ENCODE results near the gene DLK2.
A peak's percentile ranks its signal among the peaks of the same experiment; 100 is the strongest.

Gene DLK2

DNA sequence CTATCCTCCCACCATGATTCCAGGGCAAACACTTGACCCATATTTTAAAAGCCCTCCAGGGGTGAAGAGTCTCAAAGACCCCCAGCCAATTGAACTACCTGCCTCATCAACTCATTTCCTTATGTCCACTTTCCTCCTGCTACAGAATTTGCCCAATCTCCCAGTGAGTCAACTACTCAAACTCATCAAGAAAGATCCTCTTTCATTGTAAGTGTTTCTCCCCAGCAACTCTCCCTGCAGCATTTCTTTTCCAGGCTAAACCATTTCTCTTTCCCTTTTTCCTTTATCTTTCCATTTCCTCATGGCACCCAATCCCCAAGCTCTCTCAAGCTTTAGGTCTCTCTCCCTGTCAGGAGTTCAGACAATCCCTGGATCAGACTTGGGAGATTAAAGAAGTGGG lies 1.5 kb downstream of the DLK2 start:
- DNase-seq (ENCODE audit: low read depth): no peak

DNA sequence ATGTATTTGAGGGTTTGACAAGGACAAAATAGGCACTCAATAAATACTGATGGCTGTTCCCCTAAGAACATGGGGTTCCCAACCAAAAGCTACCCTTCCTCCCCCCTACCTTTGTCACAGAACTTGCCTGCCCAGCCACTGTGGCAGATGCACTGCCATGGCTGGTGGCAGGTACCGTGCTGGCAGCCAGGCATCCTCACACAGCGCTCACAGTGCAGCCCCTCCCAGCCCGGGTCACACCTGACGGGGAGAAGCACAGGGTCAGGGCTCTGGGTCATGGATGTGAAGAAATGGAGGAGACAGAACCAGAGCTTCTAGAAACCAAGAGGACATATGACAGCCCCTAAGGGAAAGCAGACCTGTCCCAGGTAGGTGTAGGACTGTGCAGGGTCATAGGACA lies 2.5 kb downstream of the DLK2 start:
- no peak for DNase-seq (ENCODE audit: low read depth)

DNA sequence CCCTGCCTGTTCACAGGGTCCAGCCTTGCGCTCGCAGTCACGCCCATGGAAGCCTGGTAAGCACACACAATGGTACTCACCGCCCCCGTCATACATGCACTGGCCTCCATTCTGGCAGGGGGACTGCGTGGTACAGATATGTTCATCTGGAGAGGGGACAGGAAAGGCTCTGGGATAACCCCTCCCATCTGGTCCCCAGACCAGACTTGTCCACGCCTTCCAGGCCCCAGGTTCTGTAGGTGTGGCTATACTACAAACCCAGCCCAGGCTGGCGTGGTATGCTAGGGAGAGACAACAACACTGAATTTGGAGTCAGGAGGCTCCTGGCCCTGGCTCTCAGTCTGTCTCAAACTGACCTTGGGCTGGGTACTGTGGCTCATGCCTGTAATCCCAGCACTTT lies 3.4 kb downstream of the DLK2 start:
- no peak for DNase-seq (ENCODE audit: low read depth)

DNA sequence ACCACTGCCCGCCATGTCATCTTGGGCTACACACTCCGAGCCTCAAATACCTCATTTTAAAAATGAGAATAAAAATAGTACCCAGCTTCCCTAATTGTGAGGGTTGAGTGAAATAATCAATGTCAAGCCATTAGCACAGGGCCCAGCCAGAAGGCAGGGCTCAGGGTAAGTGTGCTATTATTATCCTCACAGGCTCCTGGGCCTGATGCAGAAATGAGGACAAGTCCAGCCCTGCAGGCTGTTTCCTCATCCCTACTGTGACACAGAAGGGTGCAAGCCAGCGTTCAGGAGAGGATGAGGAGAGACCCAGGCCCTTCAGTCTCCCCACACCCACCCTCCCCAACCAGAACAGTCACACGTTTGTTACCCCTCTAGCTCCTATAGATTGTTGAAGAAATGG lies 4.0 kb downstream of the DLK2 start:
- DNase-seq (ENCODE audit: low read depth): no peak

DNA sequence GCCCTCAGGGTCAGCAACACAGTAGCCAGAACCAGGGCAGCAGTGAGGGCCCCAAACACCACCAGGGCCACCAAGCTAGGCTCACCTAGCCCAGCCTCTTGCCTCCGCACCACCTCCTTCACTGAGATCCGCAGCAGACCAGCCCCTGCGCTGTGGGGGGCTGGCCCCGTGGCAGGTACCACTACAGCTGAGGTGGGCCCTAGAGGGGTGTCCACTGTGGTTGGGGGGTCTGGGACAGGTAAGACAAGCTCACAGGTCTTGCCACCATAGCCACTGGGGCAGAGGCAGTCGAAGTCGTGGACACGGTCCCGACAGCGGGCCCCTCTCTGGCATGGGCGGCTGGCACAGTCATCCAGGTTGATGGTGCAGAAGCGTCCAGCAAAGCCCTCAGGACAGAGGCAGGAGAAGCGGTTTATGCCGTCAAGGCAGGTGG lies 4.6 kb downstream of the DLK2 start:
- DNase-seq (ENCODE audit: low read depth): no peak

DNA sequence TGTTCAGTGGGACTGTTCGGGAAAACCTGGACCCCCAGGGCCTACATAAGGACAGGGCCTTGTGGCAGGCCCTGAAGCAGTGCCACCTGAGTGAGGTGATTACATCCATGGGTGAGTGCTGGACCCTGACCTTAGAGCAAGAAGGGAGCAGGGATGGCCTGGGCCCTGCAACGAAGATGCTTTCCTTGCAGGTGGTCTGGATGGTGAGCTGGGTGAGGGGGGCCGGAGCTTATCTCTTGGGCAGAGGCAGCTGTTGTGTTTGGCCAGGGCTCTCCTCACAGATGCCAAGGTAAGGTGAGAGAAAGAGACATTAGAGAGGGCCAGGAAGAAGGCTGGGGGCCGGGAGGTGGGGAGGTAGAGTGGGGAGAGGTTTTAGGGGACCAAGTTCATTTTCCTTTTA lies 6.4 kb downstream of the DLK2 start:
- no peak for DNase-seq (ENCODE audit: low read depth)

DNA sequence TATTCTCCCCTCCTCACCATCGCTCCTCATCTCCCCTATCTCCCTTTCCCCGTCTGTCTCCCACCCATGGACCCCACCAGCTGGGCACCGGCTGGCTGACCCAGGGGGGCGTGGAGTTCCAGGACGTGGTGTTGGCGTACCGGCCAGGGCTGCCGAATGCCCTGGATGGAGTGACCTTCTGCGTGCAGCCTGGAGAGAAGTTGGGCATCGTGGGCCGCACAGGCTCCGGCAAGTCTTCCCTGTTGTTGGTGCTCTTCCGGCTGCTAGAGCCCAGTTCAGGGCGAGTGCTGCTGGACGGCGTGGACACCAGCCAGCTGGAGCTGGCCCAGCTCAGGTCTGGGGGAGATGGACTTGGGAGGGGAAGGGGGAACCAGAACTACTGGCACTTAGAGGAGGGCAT lies 7.7 kb downstream of the DLK2 start:
- DNase-seq (ENCODE audit: low read depth): no peak

DNA sequence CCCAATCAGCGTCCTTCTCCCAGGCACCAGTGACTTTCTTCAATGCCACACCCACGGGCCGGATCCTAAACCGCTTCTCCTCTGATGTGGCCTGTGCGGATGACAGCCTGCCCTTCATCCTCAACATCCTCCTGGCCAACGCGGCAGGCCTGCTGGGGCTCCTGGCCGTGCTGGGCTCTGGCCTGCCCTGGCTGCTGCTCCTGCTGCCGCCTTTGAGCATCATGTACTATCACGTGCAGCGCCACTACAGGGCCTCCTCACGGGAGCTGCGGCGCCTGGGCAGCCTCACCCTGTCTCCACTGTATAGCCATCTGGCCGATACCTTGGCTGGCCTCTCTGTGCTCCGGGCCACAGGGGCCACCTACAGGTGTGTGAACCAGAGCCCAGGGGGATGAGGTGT lies 9.8 kb downstream of the DLK2 start:
- DNase-seq (ENCODE audit: low read depth): no peak

DNA sequence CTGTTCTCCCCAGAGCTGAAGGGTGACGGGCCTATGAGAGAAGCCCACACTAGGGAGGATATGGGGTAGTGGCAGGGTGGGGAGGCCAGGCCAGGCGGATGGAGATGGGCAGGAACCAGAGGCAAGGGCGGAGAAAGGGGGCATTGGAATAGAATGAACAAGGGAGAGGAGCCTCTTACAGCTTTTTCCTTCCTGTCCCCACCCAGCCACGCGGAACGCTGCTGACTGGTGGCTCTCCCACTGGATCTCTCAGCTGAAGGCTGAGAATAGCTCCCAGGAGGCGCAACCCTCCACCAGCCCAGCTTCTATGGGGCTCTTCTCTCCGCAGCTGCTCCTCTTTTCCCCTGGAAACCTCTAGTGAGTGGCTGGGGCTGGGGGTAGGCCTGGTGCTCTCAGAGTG lies 10.8 kb downstream of the DLK2 start:
- DNase-seq (ENCODE audit: low read depth): no peak

DNA sequence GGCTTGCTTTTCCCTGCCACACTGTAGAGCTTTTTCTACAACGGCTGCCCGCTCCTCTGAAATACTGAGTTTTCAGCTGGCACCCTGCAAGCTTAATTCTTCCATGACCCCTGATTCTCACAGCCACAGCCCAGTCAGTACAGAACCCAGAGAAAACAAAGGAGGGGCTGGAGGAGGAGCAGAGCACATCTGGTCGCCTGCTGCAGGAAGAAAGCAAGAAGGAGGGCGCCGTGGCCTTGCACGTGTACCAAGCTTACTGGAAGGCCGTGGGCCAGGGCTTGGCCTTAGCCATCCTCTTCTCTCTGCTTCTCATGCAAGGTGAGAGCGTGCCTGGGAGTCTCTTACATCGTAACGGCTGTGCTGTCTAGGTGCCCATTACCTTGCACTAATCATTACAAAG lies 11.3 kb downstream of the DLK2 start:
- DNase-seq (ENCODE audit: low read depth): no peak

DNA sequence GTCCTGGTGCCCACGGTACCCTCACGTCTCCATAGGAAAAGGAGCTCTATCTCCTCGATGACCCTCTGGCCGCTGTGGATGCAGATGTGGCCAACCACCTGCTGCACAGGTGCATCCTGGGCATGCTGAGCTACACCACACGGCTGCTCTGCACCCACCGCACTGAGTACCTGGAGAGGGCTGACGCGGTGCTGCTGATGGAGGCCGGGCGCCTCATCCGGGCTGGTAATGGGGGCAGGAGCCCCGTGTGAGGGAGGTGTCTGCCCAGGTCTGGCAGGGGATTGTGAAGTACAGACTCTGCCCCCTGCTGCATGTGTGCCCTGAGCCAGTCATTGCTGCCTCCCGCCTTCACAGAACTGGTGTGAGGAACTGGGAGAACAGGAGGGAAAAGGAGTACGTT lies 12.4 kb downstream of the DLK2 start:
- DNase-seq (ENCODE audit: low read depth): no peak

DNA sequence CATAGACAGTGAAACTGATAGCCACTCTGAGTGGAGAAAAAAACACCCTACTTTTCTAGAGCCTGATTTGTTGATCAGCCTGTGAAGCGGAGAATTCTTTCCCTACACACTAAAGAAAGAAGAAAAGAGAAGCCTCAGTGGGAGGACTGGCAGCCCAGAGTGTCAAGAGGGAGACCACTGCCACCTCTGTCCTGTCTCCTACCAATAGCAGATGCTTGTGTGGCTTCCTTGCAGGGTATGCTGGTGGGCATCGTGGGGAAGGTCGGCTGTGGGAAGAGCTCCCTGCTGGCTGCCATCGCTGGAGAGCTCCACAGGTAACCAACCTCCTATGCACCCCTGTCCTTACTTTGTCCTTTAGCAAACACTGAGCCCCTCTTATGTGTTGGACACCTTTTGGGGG lies 17.6 kb downstream of the DLK2 start:
- no peak for DNase-seq (ENCODE audit: low read depth)

DNA sequence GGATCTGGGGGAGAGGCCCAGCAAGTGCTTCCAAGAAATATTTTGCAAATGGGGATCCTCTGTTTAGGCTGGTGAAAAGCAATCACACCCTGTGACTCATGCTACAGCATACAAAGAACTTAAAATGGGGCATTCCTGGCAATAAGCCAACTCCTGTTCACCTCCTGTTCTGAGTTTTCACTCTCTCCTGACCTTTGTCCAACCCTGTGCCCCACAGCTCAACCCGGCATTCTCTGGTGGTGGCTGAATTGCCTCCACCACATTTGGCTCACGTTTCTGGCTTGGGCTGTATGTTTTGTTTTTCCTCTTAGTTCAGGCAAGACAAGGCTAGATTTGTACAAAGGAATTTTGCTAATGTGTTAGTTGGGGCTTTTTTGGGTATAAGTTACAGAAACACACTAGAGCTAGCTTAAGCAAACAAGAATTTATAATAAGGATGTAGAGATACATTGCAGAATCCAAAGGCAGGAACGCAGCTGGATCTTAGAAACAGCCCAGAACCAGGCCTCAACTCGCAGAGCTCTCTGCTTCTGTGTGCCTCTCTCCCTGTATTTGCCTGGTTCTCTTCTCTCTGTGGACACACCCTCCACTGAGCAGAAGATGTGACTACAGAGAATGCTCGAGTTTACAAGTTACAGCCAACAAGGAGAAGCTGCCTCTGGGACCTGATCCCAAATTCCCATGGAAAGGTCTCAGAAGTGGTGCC lies 18.6 kb downstream of the DLK2 start:
- DNase-seq (ENCODE audit: low read depth): no peak

DNA sequence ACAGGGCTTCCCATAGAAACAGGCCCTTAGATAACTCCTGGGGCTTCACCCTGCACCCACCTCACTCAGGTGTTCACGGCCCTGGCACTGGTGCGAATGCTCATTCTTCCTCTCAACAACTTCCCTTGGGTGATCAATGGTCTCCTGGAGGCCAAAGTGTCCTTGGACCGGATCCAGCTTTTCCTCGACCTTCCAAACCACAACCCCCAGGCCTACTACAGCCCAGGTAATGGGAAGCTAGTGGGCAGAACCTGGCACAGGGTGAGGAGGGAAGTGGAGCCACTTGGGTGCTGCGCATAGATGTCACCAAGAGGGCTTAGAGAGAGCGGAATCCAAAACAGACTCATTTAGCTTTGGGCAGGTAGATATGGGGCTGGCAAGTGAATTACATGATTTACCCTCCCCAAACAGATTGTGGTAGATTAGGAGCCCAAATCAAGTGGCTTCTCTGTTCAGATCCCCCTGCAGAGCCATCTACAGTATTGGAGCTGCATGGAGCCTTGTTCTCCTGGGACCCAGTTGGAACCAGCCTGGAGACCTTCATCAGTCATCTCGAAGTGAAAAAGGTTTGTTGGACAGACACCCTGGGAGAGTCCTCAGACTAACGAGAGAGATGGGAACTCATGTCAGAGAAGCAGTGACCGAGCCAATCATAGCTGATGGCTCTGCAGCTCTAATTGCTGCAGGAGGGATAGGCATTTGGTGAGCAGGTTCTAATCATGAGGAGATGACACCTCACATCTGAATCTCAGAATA lies 19.5 kb downstream of the DLK2 start:
- no peak for DNase-seq (ENCODE audit: low read depth)

DNA sequence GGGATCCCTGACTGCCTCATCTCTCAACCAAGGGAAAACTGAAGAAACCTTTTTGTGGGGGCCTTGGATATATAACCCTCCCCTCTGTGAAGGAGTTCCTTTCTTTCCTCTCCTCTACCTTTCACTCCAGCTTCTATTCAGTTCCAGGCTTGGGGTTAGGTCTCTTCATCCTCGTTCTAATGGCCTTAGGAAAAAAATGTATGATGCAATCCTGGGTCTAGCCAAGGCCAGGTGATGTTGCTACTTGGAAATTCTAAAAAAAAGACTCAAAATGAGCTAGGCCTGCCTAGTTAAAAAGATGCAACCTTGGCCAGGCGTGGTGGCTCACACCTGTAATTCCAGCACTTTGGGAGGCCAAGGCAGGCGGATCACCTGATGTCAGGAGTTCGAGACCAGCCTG lies 20.4 kb downstream of the DLK2 start:
- no peak for DNase-seq (ENCODE audit: low read depth)

DNA sequence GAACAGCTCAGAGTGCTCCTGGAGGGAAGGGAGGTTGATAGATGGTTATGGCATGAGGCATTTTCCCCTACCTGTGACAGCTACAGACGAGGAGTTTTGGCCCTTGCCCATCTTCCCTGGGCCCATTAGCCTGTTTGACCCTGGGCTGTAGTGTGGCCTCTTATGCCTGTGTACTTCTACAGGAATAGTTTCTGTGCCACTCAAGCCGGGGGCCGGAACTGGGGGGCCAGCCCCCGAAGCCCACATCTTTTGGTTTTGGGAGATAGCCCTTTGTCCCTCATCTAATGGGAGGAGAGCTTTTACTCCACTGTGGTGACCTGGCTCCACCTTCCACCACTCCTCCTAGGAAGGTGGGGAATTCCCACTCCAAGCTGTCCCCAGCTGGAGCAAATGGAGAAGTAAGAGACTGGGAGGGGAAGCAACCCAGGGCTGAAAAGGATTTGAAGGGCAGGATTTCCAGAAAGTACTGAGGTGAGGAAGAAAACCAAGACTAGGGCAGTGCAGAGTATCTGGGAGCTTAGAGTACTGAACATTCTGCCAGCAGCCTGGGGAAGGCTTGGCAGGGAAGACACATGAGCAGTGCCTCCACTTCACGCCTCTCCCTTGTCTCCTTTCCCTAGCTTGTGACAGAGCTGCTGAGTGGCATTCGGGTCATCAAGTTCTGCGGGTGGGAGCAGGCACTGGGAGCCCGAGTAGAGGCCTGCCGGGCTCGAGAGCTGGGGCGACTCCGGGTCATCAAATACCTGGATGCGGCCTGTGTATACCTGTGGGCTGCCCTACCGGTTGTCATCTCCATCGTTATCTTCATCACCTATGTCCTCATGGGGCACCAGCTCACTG lies 21.1 kb downstream of the DLK2 start:
- DNase-seq (ENCODE audit: low read depth): no peak

DNA sequence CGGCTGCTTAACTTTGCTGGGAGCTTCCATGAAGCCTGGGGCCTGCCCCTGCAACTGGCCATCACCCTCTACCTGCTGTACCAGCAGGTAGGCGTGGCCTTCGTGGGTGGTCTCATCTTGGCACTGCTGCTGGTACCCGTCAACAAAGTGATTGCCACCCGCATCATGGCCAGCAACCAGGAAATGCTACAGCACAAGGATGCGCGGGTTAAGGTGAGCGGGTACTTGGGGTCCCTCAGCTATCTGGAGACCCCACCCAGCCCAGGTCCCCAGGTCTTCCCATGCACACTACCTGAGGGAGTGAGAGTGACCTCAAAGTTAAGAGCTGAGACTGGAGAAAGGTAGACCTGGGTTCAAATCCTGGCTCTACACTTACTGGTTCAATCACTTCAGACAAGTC lies 22.2 kb downstream of the DLK2 start:
- DNase-seq (ENCODE audit: low read depth): no peak

DNA sequence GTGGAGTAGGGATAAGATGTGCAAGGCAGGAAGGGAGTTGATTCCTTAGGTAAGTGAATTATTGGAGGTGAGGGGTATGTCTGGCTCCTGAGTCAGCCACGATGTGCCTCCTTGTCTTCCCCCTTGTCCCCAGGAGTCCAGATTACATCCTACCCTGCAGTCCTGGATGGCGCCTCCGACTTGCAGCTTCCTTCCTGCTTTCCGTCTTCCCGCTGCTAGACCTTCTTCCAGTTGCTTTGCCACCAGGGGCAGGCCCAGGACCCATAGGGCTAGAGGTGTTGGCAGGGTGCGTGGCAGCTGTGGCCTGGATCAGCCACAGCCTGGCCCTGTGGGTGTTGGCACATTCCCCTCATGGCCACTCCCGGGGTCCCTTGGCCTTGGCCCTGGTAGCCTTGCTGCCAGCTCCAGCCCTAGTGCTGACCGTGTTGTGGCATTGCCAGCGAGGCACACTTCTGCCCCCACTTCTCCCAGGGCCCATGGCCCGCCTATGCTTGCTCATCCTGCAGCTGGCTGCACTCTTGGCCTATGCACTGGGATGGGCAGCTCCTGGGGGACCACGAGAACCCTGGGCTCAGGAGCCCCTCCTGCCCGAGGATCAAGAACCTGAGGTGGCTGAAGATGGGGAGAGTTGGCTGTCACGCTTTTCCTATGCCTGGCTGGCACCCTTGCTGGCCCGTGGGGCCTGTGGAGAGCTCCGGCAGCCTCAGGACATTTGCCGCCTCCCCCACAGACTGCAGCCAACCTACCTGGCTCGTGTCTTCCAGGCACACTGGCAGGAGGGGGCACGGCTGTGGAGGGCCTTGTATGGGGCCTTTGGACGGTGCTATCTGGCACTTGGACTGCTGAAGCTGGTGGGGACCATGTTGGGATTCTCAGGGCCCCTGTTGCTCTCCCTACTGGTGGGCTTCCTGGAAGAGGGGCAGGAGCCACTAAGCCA lies 23.1 kb downstream of the DLK2 start:
- no peak for DNase-seq (ENCODE audit: low read depth)

DNA sequence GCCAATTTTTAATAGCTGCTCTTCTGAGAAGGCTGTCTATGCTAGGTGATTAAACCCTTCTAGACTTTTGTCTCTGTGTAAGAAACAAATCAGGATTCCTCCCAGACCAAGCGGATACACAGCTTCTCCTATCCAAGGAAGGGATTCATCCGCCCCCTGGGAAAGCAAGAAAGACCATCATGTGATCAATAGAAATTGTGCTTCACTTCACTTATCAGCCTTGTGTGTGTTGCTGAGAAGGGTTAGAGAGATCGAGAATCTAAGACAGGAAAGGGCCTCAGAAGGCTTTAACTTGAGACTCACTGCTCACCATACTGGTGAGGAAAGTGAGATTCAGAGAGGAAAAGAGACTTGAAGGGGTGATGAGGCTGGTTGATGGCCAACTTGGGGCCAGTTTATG lies 26.5 kb downstream of the DLK2 start:
- no peak for DNase-seq (ENCODE audit: low read depth)

DNA sequence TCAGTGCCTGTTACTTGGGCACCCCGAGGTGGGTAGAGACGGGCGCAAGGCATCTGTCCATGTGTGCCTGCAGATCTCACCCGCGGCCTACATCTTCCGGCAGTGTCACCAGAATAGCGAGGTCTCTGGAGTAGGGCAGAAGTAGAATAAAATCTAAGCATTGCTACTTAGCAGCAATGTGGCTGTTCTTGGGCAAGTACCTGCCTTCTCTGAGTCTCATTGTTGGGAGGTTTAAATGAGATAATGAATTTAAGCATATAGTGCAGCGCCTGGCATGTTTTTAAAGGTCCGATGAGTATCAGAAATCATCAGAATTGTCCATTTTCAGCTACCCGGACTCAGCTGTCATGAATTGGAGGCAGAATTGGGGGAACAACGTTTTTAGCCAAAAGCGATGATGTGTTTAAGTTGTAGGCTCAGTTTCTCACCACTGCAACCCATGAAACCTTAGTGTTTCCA lies 27.2 kb downstream of the DLK2 start:
- DNase-seq (ENCODE audit: low read depth): no peak

DNA sequence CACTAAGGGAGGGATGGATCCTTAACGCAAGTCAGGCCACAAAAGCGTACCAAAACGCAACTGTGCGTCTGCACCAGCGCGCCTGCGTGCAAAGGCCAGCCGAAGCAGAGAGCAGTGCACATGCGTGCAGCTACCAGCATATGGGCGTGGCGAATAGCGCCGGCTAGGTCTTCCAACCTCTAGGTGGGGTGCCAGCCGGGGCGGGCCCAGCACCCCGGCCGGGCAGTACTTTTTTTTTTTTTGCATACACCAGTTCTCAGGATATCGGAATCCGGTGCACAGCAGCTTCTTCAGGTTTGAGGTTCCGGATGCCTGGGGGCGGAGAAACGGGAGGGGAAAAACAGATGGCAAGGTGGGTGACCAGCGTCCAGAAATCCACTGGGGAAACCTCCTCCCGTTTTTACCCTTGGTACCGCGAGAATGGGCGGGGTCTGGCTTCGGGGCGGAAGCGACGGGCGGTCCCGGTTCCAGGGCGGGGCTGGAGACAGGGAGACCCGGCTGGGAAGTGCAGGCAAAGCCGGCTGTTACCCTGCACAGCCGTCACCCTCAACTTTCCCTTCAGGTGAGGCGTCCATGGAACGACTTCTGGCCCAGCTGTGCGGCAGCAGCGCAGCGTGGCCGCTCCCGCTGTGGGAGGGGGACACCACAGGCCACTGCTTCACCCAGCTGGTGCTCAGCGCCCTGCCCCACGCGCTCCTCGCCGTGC lies 27.8 kb downstream of the DLK2 start, which contains the start of gene ABCC10:
Gene ABCC10, plus strand, starts transcription at position 136 of the 706 bp plus-strand sequence. Its CDS starts 438 bp downstream, at position 574.
- peak; percentile 90 for DNase-seq (ENCODE audit: low read depth)
